Thoracic aorta (tissue), 2 donors: ENCODE data around the gene HNRNPUL1. TPM values are rescaled to one million over a fixed set of nuclear protein-coding genes. Genes with fewer than 3 reads are reported as not detected.

Experiments
- ATAC-seq: fragments of 150-250 bp; one replicate; pipeline ENCODE4 v1.8.0; 2017; ENCODE audit warnings: low read depth; ENCODE audit not compliant: insufficient number of reproducible peaks, low FRiP score
- DNase-seq: peaks from one replicate; pipeline ENCODE4 v3.0.0-alpha.2; 2020; ENCODE audit warnings: low spot score
- H3K27ac ChIP-seq, 2 donors: fragments of 200-600 bp; sonication (generic); 1 replicate in 1 of 2; 2 replicates in 1 of 2; pipeline ENCODE4 v1.5.1; 2016; ENCODE audit warnings: mild to moderate bottlenecking in 2 of 2, moderate library complexity in 2 of 2
- H3K27me3 ChIP-seq: fragments of 200-600 bp; sonication (generic); replicated peaks from 2 replicates; pipeline ENCODE4 v1.6.0; 2016; ENCODE audit warnings: mild to moderate bottlenecking; ENCODE audit not compliant: insufficient read depth
- H3K36me3 ChIP-seq: fragments of 200-600 bp; sonication (generic); one replicate; pipeline ENCODE4 v1.5.1; 2016
- H3K4me1 ChIP-seq, 2 donors: fragments of 200-600 bp; sonication (generic); 1 replicate in 1 of 2; 2 replicates in 1 of 2; pipeline versions ENCODE4 v1.5.1 to v1.6.0; 2016; ENCODE audit warnings: low read depth in 2 of 2, mild to moderate bottlenecking in 1 of 2; ENCODE audit not compliant: control insufficient read depth in 1 of 2
- H3K4me3 ChIP-seq: fragments of 200-600 bp; sonication (generic); 2 replicates; pipeline ENCODE4 v1.5.1; 2016; ENCODE audit warnings: mild to moderate bottlenecking
- H3K9me3 ChIP-seq: fragments of 200-600 bp; sonication (generic); 2 replicates; pipeline ENCODE4 v1.5.1; 2016
- total RNA-seq, 2 donors: library from RNA; depleted of rRNA; stranded (reverse); fragments of >200 nt; gene quantifications; one replicate each; pipeline versions ENCODE4 v1.1.0 to v1.2.3, GENCODE V29; 2016
- TF ChIP-seq, protein P1 (sequence below): fragments of 200-600 bp; sonication (generic); IDR thresholded peaks from one replicate; pipeline ENCODE4 v1.5.1; 2019; ENCODE audit warnings: antibody characterized with exemption

HNRNPUL1 gene
- total RNA-seq, 2 donors from 2014 or later = 142 to 147 TPM

GRCh38 chr19:41245843-41246242 lies 18.3 kb upstream of the HNRNPUL1 start:
- Histone ChIP-seq H3K9me3 (no peaks in the 10 kb centered on the region), H3K4me1 (no peaks in the 10 kb centered on the region), H3K36me3 (peaks cover 83% of the 10 kb centered on the region), H3K4me3 (no peak overlapping the region), H3K27ac (no peak overlapping the region), H3K27me3 (no peaks in the 10 kb centered on the region)
- TF ChIP-seq, protein P1, sequence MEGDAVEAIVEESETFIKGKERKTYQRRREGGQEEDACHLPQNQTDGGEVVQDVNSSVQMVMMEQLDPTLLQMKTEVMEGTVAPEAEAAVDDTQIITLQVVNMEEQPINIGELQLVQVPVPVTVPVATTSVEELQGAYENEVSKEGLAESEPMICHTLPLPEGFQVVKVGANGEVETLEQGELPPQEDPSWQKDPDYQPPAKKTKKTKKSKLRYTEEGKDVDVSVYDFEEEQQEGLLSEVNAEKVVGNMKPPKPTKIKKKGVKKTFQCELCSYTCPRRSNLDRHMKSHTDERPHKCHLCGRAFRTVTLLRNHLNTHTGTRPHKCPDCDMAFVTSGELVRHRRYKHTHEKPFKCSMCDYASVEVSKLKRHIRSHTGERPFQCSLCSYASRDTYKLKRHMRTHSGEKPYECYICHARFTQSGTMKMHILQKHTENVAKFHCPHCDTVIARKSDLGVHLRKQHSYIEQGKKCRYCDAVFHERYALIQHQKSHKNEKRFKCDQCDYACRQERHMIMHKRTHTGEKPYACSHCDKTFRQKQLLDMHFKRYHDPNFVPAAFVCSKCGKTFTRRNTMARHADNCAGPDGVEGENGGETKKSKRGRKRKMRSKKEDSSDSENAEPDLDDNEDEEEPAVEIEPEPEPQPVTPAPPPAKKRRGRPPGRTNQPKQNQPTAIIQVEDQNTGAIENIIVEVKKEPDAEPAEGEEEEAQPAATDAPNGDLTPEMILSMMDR = no peak
- no peak for DNase-seq
- ATAC-seq = no peak

DNA sequence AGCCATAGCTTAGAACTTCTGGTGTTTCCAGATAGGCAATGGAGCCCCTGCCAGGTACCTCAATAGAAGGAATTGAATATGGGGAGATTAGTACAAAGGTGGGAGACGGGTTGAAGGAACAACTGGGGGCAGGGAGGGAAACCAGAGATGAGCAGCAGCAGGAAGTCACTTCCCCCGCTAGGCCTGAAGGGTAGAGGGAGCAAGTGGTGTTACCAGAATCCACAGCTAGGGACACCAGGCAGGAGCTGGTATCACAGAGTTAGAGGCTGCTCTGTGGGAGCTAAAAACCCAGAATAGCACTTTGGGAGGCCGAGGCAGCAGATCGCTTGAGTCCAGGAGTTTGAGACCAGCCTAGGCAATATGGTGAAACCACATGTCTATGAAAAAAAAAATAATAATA lies 15.3 kb upstream of the HNRNPUL1 start:
- H3K36me3 ChIP-seq = peaks cover 88% of the 10 kb centered on the region
- no peak overlapping the region for H3K27ac ChIP-seq
- TF ChIP-seq, protein P1 = no peak
- H3K9me3 ChIP-seq = no peaks in the 10 kb centered on the region
- H3K4me1 ChIP-seq = no peaks in the 10 kb centered on the region
- DNase-seq = no peak
- H3K4me3 ChIP-seq = no peak overlapping the region
- H3K27me3 ChIP-seq = no peaks in the 10 kb centered on the region
- ATAC-seq = no peak

GRCh38 chr19:41249707-41250423 lies 14.3 kb upstream of the HNRNPUL1 start:
- DNase-seq (no peak), ATAC-seq (no peak)
- H3K27me3 ChIP-seq = no peaks in the 10 kb centered on the region
- TF ChIP-seq, protein P1 = no peak
- no peaks in the 10 kb centered on the region for H3K4me1 ChIP-seq
- H3K36me3 ChIP-seq = peaks cover 85% of the 10 kb centered on the region
- H3K27ac ChIP-seq = no peak overlapping the region
- no peak overlapping the region for H3K4me3 ChIP-seq
- no peaks in the 10 kb centered on the region for H3K9me3 ChIP-seq

DNA sequence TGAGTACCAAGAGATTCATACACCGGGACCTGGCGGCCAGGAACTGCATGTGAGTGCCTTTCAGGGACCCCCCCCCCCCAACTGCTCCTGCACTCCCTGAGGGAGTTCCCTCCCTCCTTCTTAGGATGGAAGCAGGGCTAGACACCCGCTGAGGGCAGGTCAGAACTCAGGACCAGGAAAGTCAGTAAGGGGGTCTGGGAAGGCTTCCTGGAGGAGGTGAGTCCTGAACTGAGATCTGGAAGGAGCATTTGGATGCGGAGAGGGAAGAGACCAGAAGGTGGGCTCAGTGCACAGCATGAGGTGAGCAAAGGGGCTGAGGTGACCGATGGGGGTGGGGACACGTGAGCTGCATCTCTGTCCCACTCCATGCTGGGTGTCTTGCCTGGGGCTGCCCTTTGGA lies 10.5 kb upstream of the HNRNPUL1 start:
- no peak for ATAC-seq
- Histone ChIP-seq H3K27ac (no peak overlapping the region), H3K4me3 (no peak overlapping the region), H3K36me3 (peaks cover 90% of the 10 kb centered on the region), H3K9me3 (no peaks in the 10 kb centered on the region), H3K27me3 (no peaks in the 10 kb centered on the region), H3K4me1 (no peaks in the 10 kb centered on the region)
- no peak for DNase-seq
- TF ChIP-seq, protein P1 = no peak

DNA sequence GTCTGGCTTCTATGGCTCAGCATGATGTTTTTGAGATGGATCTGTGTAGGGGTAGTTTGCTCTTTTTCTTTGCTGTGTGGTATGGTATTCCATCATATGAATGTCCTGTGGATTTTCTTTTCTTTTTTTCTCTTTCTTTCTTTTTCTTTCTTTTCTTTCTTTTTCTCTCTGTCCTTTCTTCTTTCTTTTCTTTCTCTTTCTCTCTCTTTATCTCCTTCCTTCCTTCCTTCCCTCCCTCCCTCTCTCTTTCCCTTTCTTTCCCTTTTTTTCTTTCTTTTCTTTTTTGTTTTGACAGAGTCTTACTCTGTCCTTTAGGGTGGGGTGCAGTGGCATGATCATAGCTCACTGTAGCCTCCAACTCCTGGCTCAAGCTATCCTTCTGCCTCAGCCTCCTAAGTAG lies 9.0 kb upstream of the HNRNPUL1 start:
- Histone ChIP-seq H3K9me3 (no peaks in the 10 kb centered on the region), H3K27me3 (no peaks in the 10 kb centered on the region), H3K27ac (no peak overlapping the region), H3K36me3 (peaks cover 89% of the 10 kb centered on the region), H3K4me3 (no peak overlapping the region), H3K4me1 (no peaks in the 10 kb centered on the region)
- TF ChIP-seq, protein P1 = no peak
- DNase-seq (no peak), ATAC-seq (no peak)
